HepG2 (cell line): ENCODE results near the gene TK1. TPM values are rescaled to one million over a fixed set of nuclear protein-coding genes. Genes with fewer than 3 reads are reported as not detected.

Source experiments
- ATAC-seq: fragments of 200-7000 bp; cut with Tn5 transposase; 3 replicates; pipeline ENCODE4 v1.9.1; 2020; ENCODE audit warnings: mild to moderate bottlenecking, moderate library complexity
- BruUV-seq: library from RNA; stranded (reverse); fragments of 400-500 nt; replicated peaks from 2 replicates; lab custom pipeline; 2021; lab: Mats Ljungman, UMichigan
- CTCF ChIA-PET: fragments of 300-600 bp; formaldehyde crosslinking; extraction: SDS; loops from one replicate; lab custom pipeline; 2021; ENCODE audit warnings: low total read pairs, inconsistent platforms, low intra/inter-chr PET ratio; lab: Yijun Ruan, JAX
- POLR2A ChIA-PET: fragments of 350-600 bp; sonication (Branson Sonifier 250); formaldehyde crosslinking; loops from one replicate; lab custom pipeline; 2020; ENCODE audit warnings: antibody characterized with exemption, inconsistent platforms; lab: Yijun Ruan, JAX
- DNase-seq: peaks from one replicate; pipeline ENCODE4 v3.0.0-alpha.2; 2015; ENCODE audit warnings: low spot score
- FAIRE-seq: peaks from 3 replicates; lab custom pipeline; 2011; peaks lifted over from hg19 to GRCh38; lab: Jason Lieb, UNC
- H2AFZ ChIP-seq: one replicate; pipeline ENCODE4 v1.6.1; 2011; ENCODE audit warnings: low read length, inconsistent platforms
- H3K27ac ChIP-seq: fragments of 300-600 bp; 3 replicates; pipeline ENCODE4 v1.8.0; 2011; ENCODE audit warnings: mixed run types, mild to moderate bottlenecking, mixed read lengths, low read length, inconsistent platforms; ENCODE audit not compliant: insufficient read depth; ENCODE audit errors: extremely low read length
- H3K27me3 ChIP-seq, 2 experiments: fragments of 200-600 bp in 1 of 2; 2 replicates in 1 of 2; 3 replicates in 1 of 2; pipeline versions ENCODE4 v1.6.0 to v1.8.0; 2011; ENCODE audit warnings: low read length in 2 of 2, mild to moderate bottlenecking in 2 of 2, moderate library complexity in 2 of 2, inconsistent platforms in 1 of 2; ENCODE audit not compliant: insufficient read depth in 2 of 2, control insufficient read depth in 1 of 2
- H3K36me3 ChIP-seq, 2 experiments: fragments of 200-600 bp in 1 of 2; replicated peaks in 1 of 2; 2 replicates in 1 of 2; 3 replicates in 1 of 2; pipeline versions ENCODE4 v1.5.1 to v1.8.0; 2011; ENCODE audit warnings: low read length in 2 of 2, inconsistent platforms in 1 of 2; ENCODE audit not compliant: insufficient read depth in 2 of 2, control insufficient read depth in 1 of 2
- H3K4me1 ChIP-seq: 2 replicates; pipeline ENCODE4 v1.5.1; 2012; ENCODE audit warnings: low read length, inconsistent platforms; ENCODE audit not compliant: insufficient read depth
- H3K4me2 ChIP-seq: 2 replicates; pipeline ENCODE4 v1.6.0; 2011; ENCODE audit warnings: low read depth, low read length, inconsistent platforms
- H3K4me3 ChIP-seq, 3 experiments: fragments of 200-600 bp in 1 of 3; sonication (generic), shearing (Covaris generic) in 1 of 3; replicated peaks in 1 of 3; 2 replicates each; pipeline ENCODE4 v1.5.1; 2011 to 2016; ENCODE audit warnings: low read length in 3 of 3, inconsistent platforms in 2 of 3, low read depth in 2 of 3, mild to moderate bottlenecking in 2 of 3, control low read depth in 1 of 3, mixed read lengths in 1 of 3; ENCODE audit not compliant: insufficient read depth in 1 of 3
- H3K79me2 ChIP-seq: one replicate; pipeline ENCODE4 v1.6.1; 2011; ENCODE audit warnings: low read length, inconsistent platforms; ENCODE audit not compliant: insufficient read depth
- H3K9ac ChIP-seq: 2 replicates; pipeline ENCODE4 v1.6.0; 2011; ENCODE audit warnings: mild to moderate bottlenecking, low read depth, low read length, inconsistent platforms; ENCODE audit not compliant: insufficient read depth
- H3K9me3 ChIP-seq: 2 replicates; pipeline ENCODE4 v1.5.1; 2012; ENCODE audit warnings: mild to moderate bottlenecking, low read length
- H4K20me1 ChIP-seq: 2 replicates; pipeline ENCODE4 v1.6.0; 2011; ENCODE audit warnings: inconsistent platforms, mild to moderate bottlenecking, low read length, moderate library complexity; ENCODE audit not compliant: insufficient read depth
- AHR ChIP-seq: IDR thresholded peaks from 2 replicates; pipeline ENCODE4 v1.6.1; 2018; ENCODE audit warnings: missing genetic modification reagents, missing compliant biosample characterization
- ETV5 ChIP-seq: IDR thresholded peaks from 2 replicates; pipeline ENCODE4 v1.6.1; 2018; ENCODE audit warnings: missing biosample characterization, missing genetic modification reagents, inconsistent platforms, borderline replicate concordance
- HHEX ChIP-seq: IDR thresholded peaks from 2 replicates; pipeline ENCODE4 v1.6.1; 2016; ENCODE audit warnings: control low read depth
- POLR2AphosphoS5 ChIP-seq: IDR thresholded peaks from 2 replicates; pipeline ENCODE4 v1.6.1; 2012; ENCODE audit warnings: low read depth, low read length
- ZNF414 ChIP-seq: sonication (generic); formaldehyde crosslinking; IDR thresholded peaks from 2 replicates; pipeline ENCODE4 v1.5.0; 2020; ENCODE audit warnings: missing genetic modification reagents
- ZNF576 ChIP-seq: sonication (generic); formaldehyde crosslinking; IDR thresholded peaks from 2 replicates; pipeline ENCODE4 v1.4.0; 2020; ENCODE audit warnings: mild to moderate bottlenecking, missing genetic modification reagents
- WGBS: methylation state at CpG from one replicate; pipeline ENCODE4 v1.1.6; 2017; ENCODE audit warnings: low lambda C conversion rate; 5-methylcytosine and 5-hydroxymethylcytosine counted together
- in situ Hi-C: cut with HindIII; loops from 2 replicates; pipeline ENCODE4 v1.10.0; 2017; ENCODE audit warnings: low pct_unique_long_range_greater_than_20kb; ENCODE audit not compliant: extremely low pct_ligation_motif_present
- intact Hi-C: fragments of 100-400 bp; cut with micrococcal nuclease; formaldehyde crosslinking; loops from one replicate; pipeline ENCODE4 v1.10.0; 2022; ENCODE audit not compliant: unreplicated experiment
- polyA plus RNA-seq, 8 experiments: library from polyadenylated mRNA; depleted of rRNA in 3 of 8; stranded (reverse) in 7 of 8; unstranded in 1 of 8; fragments of >200 nt; fragmentation: Illumina TruSeq in 4 of 8; extraction: Trizol in 4 of 8; gene quantifications; 2 replicates each; pipeline versions ENCODE4 v1.2.1 to v1.2.3, GENCODE V29; 2011 to 2016; ENCODE audit warnings: low read depth in 4 of 8, missing spikeins in 1 of 8, mixed read lengths in 1 of 8; ENCODE audit not compliant: insufficient read depth in 1 of 8
- total RNA-seq, 5 experiments: library from RNA; depleted of rRNA; stranded (reverse); fragments of >200 nt; fragmentation: Illumina TruSeq; extraction: Trizol; gene quantifications; 2 replicates each; pipeline ENCODE4 v1.2.3, GENCODE V29; 2016; ENCODE audit warnings: low read depth in 1 of 5

The TK1 gene
- total and polyA plus RNA-seq, 2 of the 13 experiments (the other 11 are each of a cell fraction or from before 2014, with no cell fraction given) = 45.0 to 96.0 TPM

- Histone ChIP-seq H4K20me1 (peaks cover 18% of the 10 kb centered on the region), H3K4me1 (peaks cover 4% of the 10 kb centered on the region), H3K36me3 (peaks cover 21 to 35% of the 10 kb centered on the region in 2 experiments), H3K4me2 (no peak overlapping the region), H3K79me2 (no peaks in the 10 kb centered on the region), H3K9ac (no peak overlapping the region), H3K4me3 (no peak overlapping the region), H3K27me3 (no peaks in the 10 kb centered on the region; a peak in 1 of 5 replicates), H3K9me3 (no peaks in the 10 kb centered on the region), H3K27ac (no peak overlapping the region), H2AFZ (no peak overlapping the region)
- 89% methylated on average over 3 of the region's 3 CpGs for WGBS
- no peak for DNase-seq
- intact Hi-C loops = no loop called here
- FAIRE-seq = no peak
- no TSS peak for BruUV-seq
- POLR2A ChIA-PET = interaction anchor here (1.1 kb wide), 1 partner anchor 33 kb away, joined by 3 read pairs; no protein-coding TSS in a partner anchor
- no peak for ATAC-seq
- CTCF ChIA-PET = no interaction called here
- TF ChIP-seq HHEX (CRISPR knock-in tag) = no peak
- TF ChIP-seq POLR2AphosphoS5 = peak; percentile 37; the same call in 1 of the 2 replicates
- in situ Hi-C loops = no loop called here
Observed at GRCh38 chr17:78208486-78208885, 21.6 kb upstream of the TK1 start.

- no peak overlapping the region for H3K9ac ChIP-seq
- no TSS peak for BruUV-seq
- H3K27ac ChIP-seq = no peak overlapping the region
- H3K4me1 ChIP-seq = no peaks in the 10 kb centered on the region
- TF ChIP-seq ZNF576 (CRISPR knock-in tag) = no peak
- TF ChIP-seq ETV5 (CRISPR knock-in tag) = no peak
- TF ChIP-seq ZNF414 = no peak
- TF ChIP-seq AHR (CRISPR knock-in tag) = no peak
- WGBS = 91% methylated on average over 7 of the region's 7 CpGs
- no peaks in the 10 kb centered on the region for H3K79me2 ChIP-seq
- no peak overlapping the region for H3K4me3 ChIP-seq
- in situ Hi-C loops (no loop called here), intact Hi-C loops (no loop called here)
- ATAC-seq = no peak
- POLR2A ChIA-PET = no interaction called here
- no peak overlapping the region for H2AFZ ChIP-seq
- H3K9me3 ChIP-seq = no peaks in the 10 kb centered on the region
- FAIRE-seq = no peak
- peaks cover 28 to 48% of the 10 kb centered on the region in 2 experiments for H3K36me3 ChIP-seq
- no peak overlapping the region for H3K4me2 ChIP-seq
- H3K27me3 ChIP-seq = no peaks in the 10 kb centered on the region
- DNase-seq = no peak
- CTCF ChIA-PET = no interaction called here
- peaks cover 21% of the 10 kb centered on the region for H4K20me1 ChIP-seq
Observed at GRCh38 chr17:78206298-78206697, 19.4 kb upstream of the TK1 start.
